GM21390 (cell line): ENCODE data around the gene BATF3.
"Not testable (repeated sequence)": the region's sequence is repeated elsewhere in the genome, so short reads cannot be mapped to it uniquely, and the experiment has no call there.

Experiments
- ATAC-seq: cut with Tn5 transposase; IDR thresholded peaks from one replicate; pipeline ENCODE4 v1.9.1; 2021; ENCODE audit not compliant: unreplicated experiment

Gene BATF3

GRCh38 chr1:212699625-212700222, at the start of gene BATF3:
Gene BATF3 (minus strand): TSS chr1:212699840. CDS start chr1:212699762, 78 bp downstream.
- ATAC-seq, result peak; percentile 9

- ATAC-seq, result no peak
Measured at GRCh38 chr1:212746546-212746945, 46.9 kb upstream of the BATF3 start.

DNA sequence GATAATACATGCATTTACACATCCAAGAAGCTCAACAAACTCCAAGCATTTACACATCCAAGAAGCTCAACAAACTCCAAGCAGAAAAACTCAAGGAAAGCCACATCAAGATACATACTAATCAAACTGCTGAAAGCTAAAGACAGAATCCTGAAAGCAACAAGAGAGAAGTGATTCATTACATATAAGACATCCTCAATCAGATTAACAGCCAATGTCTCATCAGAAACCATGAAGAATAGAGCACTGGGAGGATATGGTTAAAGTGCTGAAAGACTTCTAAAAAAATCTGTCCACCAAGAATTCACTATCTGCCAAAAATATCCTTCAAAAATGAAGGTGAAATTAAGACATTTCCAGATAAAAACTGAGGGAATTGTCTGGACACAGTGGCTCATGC, 45.7 kb upstream of the BATF3 start:
- no peak for ATAC-seq

- ATAC-seq, result no peak
Measured at GRCh38 chr1:212743901-212744475, 44.3 kb upstream of the BATF3 start.

DNA sequence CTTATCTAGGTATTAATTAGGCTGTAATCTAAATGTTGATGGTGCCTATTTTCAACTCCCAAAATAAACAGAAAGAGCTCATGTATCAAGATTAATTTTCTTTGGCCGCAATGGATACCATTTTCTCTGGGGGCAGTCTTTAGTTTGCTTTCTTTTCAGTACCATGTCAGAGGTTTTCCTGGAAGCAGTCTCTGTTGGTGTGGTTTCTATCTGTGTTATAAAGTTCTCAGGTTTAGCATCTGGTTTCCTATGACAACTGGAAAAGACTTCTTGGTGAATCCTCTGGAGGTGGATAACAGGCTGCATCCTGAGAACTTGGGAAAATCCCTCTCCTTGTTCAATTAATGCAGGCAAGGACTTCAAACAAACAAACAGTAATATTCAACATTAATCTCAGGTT, 38.7 kb upstream of the BATF3 start:
- no peak for ATAC-seq

GRCh38 chr1:212737559-212737958, 37.9 kb upstream of the BATF3 start:
- no peak for ATAC-seq

DNA sequence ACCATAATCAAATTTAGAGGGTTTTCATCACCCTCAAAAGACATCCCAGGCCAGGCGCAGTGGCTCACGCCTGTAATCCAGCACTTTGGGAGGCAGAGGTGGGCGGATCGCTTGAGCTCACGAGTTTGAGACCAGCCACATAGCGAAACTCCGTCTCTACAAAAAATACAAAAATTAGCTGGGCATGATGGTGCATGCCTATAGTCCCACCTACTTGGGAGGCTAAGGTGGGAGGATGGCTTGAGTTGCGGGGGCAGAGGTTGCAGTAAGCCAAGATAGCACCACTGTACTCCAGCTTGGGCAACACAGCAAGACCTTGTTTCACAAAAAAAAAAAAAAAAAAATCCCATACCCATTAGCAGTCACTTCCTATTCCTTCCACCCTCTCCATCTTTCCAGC, 33.5 kb upstream of the BATF3 start:
- no peak for ATAC-seq

GRCh38 chr1:212731630-212732029, 32.0 kb upstream of the BATF3 start:
- no peak for ATAC-seq

GRCh38 chr1:212728606-212729005, 29.0 kb upstream of the BATF3 start:
- no peak for ATAC-seq

- no peak for ATAC-seq
Measured at GRCh38 chr1:212727386-212728181, 27.9 kb upstream of the BATF3 start.

DNA sequence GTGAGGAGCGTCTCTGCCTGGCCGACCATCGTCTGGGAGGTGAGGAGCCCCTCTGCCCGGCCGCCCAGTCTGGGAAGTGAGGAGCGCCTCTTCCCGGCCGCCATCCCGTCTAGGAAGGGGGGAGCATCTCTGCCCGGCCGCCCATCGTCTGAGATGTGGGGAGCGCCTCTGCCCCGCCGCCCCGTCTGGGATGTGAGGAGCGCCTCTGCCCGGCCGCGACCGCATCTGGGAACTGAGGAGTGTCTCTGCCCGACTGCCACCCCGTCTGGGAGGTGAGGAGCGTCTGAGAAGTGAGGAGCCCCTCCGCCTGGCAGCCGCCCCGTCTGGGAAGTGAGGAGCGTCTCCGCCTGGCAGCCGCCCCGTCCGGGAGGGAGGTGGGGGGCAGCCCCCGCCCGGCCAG, 25.0 kb upstream of the BATF3 start:
- ATAC-seq, result not testable (repeated sequence)

DNA sequence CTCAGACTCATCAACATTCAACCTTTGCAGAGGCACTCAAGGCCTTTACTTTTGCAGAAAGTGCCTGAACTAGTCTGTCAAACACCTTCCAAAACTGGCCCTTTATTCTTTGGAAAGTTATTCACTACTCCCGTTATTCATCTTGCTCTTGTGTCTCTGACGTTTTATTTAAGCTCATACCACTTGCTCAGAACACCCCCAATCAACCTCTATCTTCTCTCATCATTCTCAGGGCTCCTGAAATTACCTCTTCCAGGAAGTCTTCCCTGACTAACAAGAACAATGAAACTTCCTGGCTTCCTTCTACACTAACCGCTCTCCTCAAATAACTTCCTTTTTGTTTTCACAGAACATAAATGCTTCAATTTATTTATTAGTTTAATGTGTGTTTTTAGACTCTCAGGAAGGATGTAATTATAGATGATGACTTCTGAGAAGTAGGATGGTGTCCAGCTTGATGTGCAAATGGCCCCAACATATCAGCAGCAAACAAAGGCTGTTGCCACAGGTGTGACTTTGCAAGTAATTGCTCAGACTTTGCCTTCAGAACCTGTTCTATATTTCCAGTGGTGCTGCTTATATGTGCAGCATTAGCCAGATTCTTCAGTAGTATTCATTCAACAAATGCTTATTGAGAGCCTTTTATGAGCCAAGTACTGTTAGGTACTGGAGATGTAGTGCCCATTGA, 22.8 kb upstream of the BATF3 start:
- ATAC-seq, result no peak

- no peak for ATAC-seq
Measured at GRCh38 chr1:212721388-212722247, 22.0 kb upstream of the BATF3 start.

DNA sequence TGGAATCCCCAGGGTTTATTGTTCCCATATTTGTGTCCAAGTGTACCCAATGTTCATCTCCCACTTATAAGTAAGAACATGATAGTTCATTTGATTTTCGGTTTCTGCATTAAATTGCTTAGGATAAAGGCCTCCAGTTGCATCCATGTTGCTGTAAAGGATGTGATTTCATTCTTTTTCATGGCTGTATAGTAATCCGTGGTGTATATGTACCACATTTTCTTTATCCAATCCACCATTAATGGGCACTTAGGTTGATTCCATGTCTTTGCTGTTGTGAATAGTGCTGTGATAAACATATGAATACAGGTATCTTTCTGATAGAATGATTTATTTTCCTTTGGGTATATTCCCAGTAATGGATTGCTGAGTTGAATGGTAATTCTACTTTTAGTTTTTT, 20.0 kb upstream of the BATF3 start:
- no peak for ATAC-seq

- no peak for ATAC-seq
Measured at GRCh38 chr1:212718499-212718898, 18.9 kb upstream of the BATF3 start.

GRCh38 chr1:212716161-212716560, 16.5 kb upstream of the BATF3 start:
- no peak for ATAC-seq

GRCh38 chr1:212713465-212714136, 14.0 kb upstream of the BATF3 start:
- ATAC-seq, result no peak

DNA sequence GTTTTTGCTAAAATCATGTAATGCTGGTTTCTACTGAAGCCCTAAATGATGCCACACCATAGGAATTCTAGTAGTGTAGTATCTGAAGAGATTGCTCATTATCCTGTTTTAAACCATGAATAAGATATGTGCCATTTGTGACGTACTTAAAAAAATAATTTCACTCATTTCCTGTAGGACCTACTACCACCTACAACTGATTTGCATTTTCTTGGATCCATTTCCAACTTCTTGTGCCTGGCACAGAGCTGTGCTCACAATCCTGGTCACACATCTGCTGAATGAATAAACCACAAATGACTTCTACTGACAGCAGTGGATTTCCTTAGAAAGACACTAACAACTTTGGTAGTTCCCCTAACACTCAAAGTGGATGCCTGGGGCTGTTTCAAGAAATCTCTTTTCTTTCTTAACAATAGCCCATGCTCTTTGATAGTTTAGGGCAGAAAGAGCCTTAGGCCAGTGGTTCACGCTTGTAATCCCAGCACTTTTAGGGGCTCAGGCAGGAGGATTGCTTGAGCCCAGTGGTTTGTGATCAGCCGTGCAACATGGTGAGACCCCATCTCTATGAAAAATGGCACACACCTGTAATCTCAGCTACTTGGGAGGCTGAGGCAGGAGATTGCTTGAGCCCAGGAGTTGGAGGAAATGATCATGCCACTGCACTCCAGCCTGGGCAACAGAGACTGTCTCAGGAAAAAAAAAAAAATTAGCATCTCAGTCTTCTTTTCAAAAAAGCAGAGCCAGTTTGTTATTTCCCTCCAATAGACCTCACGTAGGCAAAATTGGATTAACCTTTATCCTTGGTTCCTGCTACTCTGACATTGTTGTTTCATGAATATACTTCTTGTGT, 13.0 kb upstream of the BATF3 start:
- no peak for ATAC-seq

DNA sequence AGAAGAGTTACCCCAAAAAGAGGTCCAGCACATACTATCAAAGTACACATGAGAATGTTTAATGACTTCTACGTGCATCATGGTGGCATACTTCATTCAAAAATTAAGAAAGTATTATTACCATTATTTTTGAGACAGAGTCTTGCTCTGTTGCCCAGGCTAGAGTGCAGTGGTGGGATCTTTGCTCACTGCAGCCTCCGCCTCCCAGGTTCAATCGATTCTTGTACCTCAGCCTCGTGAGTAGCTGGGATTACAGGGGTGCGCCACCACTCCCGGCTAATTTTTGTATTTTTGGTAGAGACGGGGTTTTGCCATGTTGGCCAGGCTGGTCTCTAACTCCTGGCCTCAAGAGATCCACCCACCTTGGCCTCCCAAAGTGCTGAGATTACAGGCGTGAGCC, 12.3 kb upstream of the BATF3 start:
- not testable (repeated sequence) for ATAC-seq
